Panc1 (cell line): Measurements from ENCODE around the gene LRRFIP2. TPM values are rescaled to one million over a fixed set of nuclear protein-coding genes. Genes with fewer than 3 reads are reported as not detected.

Experiments used
- ATAC-seq: fragments of 200-7000 bp; cut with Tn5 transposase; 2 replicates; pipeline ENCODE4 v1.9.1; 2020; ENCODE audit warnings: mild to moderate bottlenecking, moderate library complexity
- BruUV-seq: library from RNA; stranded (reverse); fragments of 400-500 nt; replicated peaks from 2 replicates; lab custom pipeline; 2021; lab: Mats Ljungman, UMichigan
- CTCF ChIA-PET: fragments of 300-600 bp; sonication (Branson Sonifier 250); formaldehyde crosslinking; loops from one replicate; lab custom pipeline; 2022; ENCODE audit warnings: antibody characterized with exemption; lab: Charles Lee
- POLR2A ChIA-PET: fragments of 300-600 bp; sonication (Branson Sonifier 250); formaldehyde crosslinking; loops from one replicate; lab custom pipeline; 2022; ENCODE audit warnings: antibody characterized with exemption; lab: Charles Lee
- DNase-seq: peaks from one replicate; pipeline ENCODE4 v3.0.0-alpha.2; 2010; ENCODE audit warnings: low read depth, low spot score
- H3K27ac ChIP-seq: 2 replicates; pipeline ENCODE4 v1.5.1; 2011; ENCODE audit warnings: mild to moderate bottlenecking, low read length, inconsistent platforms
- H3K27me3 ChIP-seq: fragments of 200-500 bp; sonication (Bioruptor generic); 2 replicates; pipeline ENCODE4 v1.6.0; 2014; ENCODE audit warnings: low read length, inconsistent platforms; ENCODE audit not compliant: control insufficient read depth, insufficient read depth
- H3K36me3 ChIP-seq: fragments of 200-500 bp; sonication (Bioruptor generic); 2 replicates; pipeline ENCODE4 v1.5.1; 2014; ENCODE audit warnings: inconsistent platforms, mild to moderate bottlenecking, low read length, moderate library complexity; ENCODE audit not compliant: control insufficient read depth, insufficient read depth
- H3K4me1 ChIP-seq: 2 replicates; pipeline ENCODE4 v1.5.1; 2011; ENCODE audit warnings: inconsistent platforms, mild to moderate bottlenecking, low read length, moderate library complexity; ENCODE audit not compliant: control insufficient read depth, insufficient read depth
- H3K4me3 ChIP-seq, 2 experiments: 2 replicates each; pipeline ENCODE4 v1.5.1; 2011 to 2012; ENCODE audit warnings: low read depth in 2 of 2, low read length in 2 of 2, mild to moderate bottlenecking in 2 of 2, inconsistent platforms in 1 of 2, moderate library complexity in 1 of 2
- H3K9me3 ChIP-seq: fragments of 200-500 bp; sonication (Bioruptor generic); 2 replicates; pipeline ENCODE4 v1.5.1; 2014; ENCODE audit warnings: low read depth, mild to moderate bottlenecking, inconsistent platforms, low read length, moderate library complexity; ENCODE audit not compliant: control insufficient read depth, insufficient read depth
- POLR2AphosphoS5 ChIP-seq: IDR thresholded peaks from 2 replicates; pipeline ENCODE4 v1.6.1; 2012; ENCODE audit warnings: mild to moderate bottlenecking, low read depth, low read length, moderate library complexity
- SIN3A ChIP-seq: IDR thresholded peaks from 2 replicates; pipeline ENCODE4 v1.6.1; 2012; ENCODE audit warnings: low read depth, mild to moderate bottlenecking, low read length, moderate library complexity, borderline replicate concordance; ENCODE audit not compliant: insufficient read depth
- TCF7L2 ChIP-seq: IDR thresholded peaks from 2 replicates; pipeline ENCODE4 v1.6.1; 2011; ENCODE audit warnings: mild to moderate bottlenecking, low read depth, low read length, inconsistent platforms
- in situ Hi-C: cut with HindIII; loops from 2 replicates; pipeline ENCODE4 v1.10.0; 2016; ENCODE audit warnings: low sequenced_read_pairs, low pct_unique_long_range_greater_than_20kb
- intact Hi-C: fragments of 100-400 bp; cut with micrococcal nuclease; formaldehyde crosslinking; loops from one replicate; pipeline ENCODE4 v1.10.0; 2022; ENCODE audit not compliant: unreplicated experiment
- total RNA-seq: library from RNA; stranded (reverse); gene quantifications from one replicate; pipeline ENCODE4 v1.2.1, GENCODE V29; 2021; ENCODE audit not compliant: unreplicated experiment
- TF ChIP-seq, protein P1 (sequence below): fragments of 450-650 bp; IDR thresholded peaks from 2 replicates; pipeline ENCODE4 v1.5.1; 2017; ENCODE audit warnings: mild to moderate bottlenecking
- TF ChIP-seq, protein P2 (sequence below), 2 experiments: IDR thresholded peaks; 2 replicates each; pipeline ENCODE4 v1.6.1; 2011 to 2012; ENCODE audit warnings: low read depth in 2 of 2, control low read depth in 1 of 2, low read length in 1 of 2, mild to moderate bottlenecking in 1 of 2, moderate library complexity in 1 of 2; ENCODE audit not compliant: insufficient read depth in 1 of 2

The LRRFIP2 gene
- total RNA-seq, 1 experiment from 2014 or later: 32.3 TPM

DNA sequence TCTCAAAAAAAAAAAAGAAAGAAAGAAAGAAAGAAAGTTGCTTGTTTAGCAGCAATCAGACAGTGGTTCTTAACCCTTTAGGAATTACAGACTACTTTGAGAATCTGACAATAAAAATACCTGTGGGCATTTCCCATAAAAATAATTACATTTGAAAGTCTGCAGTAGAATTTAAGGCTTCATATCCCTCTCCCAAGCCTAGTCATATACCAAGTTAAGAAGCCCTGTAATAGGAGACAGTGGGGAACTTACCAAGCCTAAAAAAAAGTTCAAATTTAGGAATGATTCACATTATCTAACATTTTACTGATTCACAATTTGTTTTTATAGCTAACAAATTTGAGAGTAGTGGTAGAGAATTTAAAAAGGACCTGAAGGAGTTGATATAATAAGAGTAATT, 47.5 kb downstream of the LRRFIP2 start:
- in situ Hi-C loops: no loop called here
- ChIA-PET POLR2A (no interaction called here), CTCF (no interaction called here)
- DNase-seq (no peak), ATAC-seq (no peak)
- H3K4me1 ChIP-seq: no peaks in the 10 kb centered on the region; the same call in 1 of the 2 replicates
- TF ChIP-seq, protein P1, sequence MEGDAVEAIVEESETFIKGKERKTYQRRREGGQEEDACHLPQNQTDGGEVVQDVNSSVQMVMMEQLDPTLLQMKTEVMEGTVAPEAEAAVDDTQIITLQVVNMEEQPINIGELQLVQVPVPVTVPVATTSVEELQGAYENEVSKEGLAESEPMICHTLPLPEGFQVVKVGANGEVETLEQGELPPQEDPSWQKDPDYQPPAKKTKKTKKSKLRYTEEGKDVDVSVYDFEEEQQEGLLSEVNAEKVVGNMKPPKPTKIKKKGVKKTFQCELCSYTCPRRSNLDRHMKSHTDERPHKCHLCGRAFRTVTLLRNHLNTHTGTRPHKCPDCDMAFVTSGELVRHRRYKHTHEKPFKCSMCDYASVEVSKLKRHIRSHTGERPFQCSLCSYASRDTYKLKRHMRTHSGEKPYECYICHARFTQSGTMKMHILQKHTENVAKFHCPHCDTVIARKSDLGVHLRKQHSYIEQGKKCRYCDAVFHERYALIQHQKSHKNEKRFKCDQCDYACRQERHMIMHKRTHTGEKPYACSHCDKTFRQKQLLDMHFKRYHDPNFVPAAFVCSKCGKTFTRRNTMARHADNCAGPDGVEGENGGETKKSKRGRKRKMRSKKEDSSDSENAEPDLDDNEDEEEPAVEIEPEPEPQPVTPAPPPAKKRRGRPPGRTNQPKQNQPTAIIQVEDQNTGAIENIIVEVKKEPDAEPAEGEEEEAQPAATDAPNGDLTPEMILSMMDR: no peak
- TF ChIP-seq, protein P2, sequence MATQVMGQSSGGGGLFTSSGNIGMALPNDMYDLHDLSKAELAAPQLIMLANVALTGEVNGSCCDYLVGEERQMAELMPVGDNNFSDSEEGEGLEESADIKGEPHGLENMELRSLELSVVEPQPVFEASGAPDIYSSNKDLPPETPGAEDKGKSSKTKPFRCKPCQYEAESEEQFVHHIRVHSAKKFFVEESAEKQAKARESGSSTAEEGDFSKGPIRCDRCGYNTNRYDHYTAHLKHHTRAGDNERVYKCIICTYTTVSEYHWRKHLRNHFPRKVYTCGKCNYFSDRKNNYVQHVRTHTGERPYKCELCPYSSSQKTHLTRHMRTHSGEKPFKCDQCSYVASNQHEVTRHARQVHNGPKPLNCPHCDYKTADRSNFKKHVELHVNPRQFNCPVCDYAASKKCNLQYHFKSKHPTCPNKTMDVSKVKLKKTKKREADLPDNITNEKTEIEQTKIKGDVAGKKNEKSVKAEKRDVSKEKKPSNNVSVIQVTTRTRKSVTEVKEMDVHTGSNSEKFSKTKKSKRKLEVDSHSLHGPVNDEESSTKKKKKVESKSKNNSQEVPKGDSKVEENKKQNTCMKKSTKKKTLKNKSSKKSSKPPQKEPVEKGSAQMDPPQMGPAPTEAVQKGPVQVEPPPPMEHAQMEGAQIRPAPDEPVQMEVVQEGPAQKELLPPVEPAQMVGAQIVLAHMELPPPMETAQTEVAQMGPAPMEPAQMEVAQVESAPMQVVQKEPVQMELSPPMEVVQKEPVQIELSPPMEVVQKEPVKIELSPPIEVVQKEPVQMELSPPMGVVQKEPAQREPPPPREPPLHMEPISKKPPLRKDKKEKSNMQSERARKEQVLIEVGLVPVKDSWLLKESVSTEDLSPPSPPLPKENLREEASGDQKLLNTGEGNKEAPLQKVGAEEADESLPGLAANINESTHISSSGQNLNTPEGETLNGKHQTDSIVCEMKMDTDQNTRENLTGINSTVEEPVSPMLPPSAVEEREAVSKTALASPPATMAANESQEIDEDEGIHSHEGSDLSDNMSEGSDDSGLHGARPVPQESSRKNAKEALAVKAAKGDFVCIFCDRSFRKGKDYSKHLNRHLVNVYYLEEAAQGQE (IDR thresholded peaks at IDR 0.05; ENCODE audit: insufficient read depth in 1 of 2, low read depth in 2 of 2, low read length in 1 of 2): no peak
- TF ChIP-seq POLR2AphosphoS5: no peak
- TF ChIP-seq SIN3A: no peak
- no peak for TF ChIP-seq TCF7L2
- no peaks in the 10 kb centered on the region for H3K9me3 ChIP-seq
- no TSS peak for BruUV-seq
- no peak overlapping the region for H3K4me3 ChIP-seq
- intact Hi-C loops: no loop called here
- H3K27me3 ChIP-seq: no peaks in the 10 kb centered on the region
- H3K27ac ChIP-seq: no peak overlapping the region
- H3K36me3 ChIP-seq: no peaks in the 10 kb centered on the region

DNA sequence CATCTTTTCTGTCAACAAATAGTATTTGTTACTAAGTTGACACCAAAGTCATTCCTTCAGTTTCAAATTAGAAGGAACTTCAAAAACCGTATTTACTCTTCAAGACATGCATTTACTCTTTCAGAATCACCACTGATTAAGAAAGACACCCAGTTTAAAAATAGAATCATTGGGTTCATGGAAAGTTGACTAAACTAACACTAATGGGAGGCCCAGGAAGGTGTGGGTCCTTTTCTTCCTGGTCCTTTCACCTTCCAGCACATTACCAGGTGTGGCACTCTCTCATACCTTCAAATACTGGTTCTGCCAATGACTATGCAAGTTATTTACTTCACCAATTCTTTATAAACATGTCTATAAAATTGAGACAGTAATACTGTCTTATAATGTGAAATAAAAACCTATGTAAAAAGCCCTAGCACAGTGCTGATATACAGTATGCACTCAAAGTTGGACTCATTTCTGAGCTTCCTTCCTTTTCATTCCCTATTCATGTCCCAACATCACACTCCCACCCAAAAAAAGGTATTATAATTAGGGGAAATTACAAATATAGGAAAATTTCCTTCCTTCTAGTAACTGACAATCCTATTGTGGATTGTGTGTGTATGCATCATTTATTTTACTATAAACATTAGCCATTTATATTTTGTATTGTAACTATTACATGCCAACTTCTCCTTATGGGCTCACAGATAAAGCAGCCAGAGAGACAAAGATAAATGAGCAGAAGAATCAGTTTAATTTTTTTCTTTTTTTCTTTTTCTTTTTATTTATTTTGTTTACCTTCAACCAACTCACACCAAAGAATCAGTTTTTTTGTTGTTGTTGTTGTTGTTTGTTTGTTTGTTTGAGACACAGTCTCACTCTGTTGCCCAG, 48.9 kb downstream of the LRRFIP2 start:
- POLR2A ChIA-PET: no interaction called here
- TF ChIP-seq POLR2AphosphoS5 (no peak), SIN3A (no peak), TCF7L2 (no peak)
- TF ChIP-seq, protein P1: no peak
- TF ChIP-seq, protein P2 (IDR thresholded peaks at IDR 0.05; ENCODE audit: insufficient read depth in 1 of 2, low read depth in 2 of 2, low read length in 1 of 2): no peak
- Histone ChIP-seq H3K27me3 (no peaks in the 10 kb centered on the region), H3K4me1 (no peaks in the 10 kb centered on the region), H3K9me3 (no peaks in the 10 kb centered on the region), H3K36me3 (no peaks in the 10 kb centered on the region), H3K4me3 (no peak overlapping the region), H3K27ac (no peak overlapping the region)
- DNase-seq: no peak
- intact Hi-C loops (no loop called here), in situ Hi-C loops (no loop called here)
- CTCF ChIA-PET: no interaction called here
- ATAC-seq: no peak
- BruUV-seq: no TSS peak
